ENCODE measurements around the gene POLA2.

POLA2 gene

GRCh38 chr11:65261591-65262380, at the start of gene POLA2:
Gene POLA2, plus strand, starts transcription at chr11:65261962. Its CDS starts 331 bp downstream, at chr11:65262293.
- peak within 1 kb of the TSS; percentile 99 for H3K9ac ChIP-seq (ENCODE audit: insufficient read length)
- H3K9me3 ChIP-seq (ENCODE audit: low read depth, low read length), result no peaks in the 10 kb centered on the region
- peaks cover 14% of the 10 kb centered on the region; the same call in 1 of the 2 replicates for H3K36me3 ChIP-seq (ENCODE audit: insufficient read depth, low read length)
- H3K27ac ChIP-seq, result peak within 1 kb of the TSS; percentile 88
- peak within 1 kb of the TSS; percentile 100 for H3K4me3 ChIP-seq
- peak; percentile 79 for DNase-seq (ENCODE audit: low read depth, low spot score)
- TF ChIP-seq EZH2 (IDR thresholded peaks at IDR 0.05) (no peak), POLR2AphosphoS5 (IDR thresholded peaks at IDR 0.05; ENCODE audit: borderline replicate concordance, low read depth, low read length) (peak; percentile 97)

GRCh38 chr11:65212226-65212801, 49.4 kb upstream of the POLA2 start:
- no peaks in the 10 kb centered on the region; the same call in 1 of the 2 replicates for H3K36me3 ChIP-seq (ENCODE audit: insufficient read depth, low read length)
- no peaks in the 10 kb centered on the region for H3K9me3 ChIP-seq (ENCODE audit: low read depth, low read length)
- DNase-seq (ENCODE audit: low read depth, low spot score), result no peak
- no peak overlapping the region for H3K4me3 ChIP-seq
- TF ChIP-seq EZH2 (IDR thresholded peaks at IDR 0.05) (no peak), FOXP2 (optimal IDR thresholded peaks at IDR 0.05; ENCODE audit: control extremely low read depth, extremely low read length, insufficient read depth) (no peak), POLR2AphosphoS5 (IDR thresholded peaks at IDR 0.05; ENCODE audit: borderline replicate concordance, low read depth, low read length) (no peak)
- no peak overlapping the region for H3K9ac ChIP-seq (ENCODE audit: insufficient read length)
- H3K27ac ChIP-seq, result no peak overlapping the region

- Histone ChIP-seq H3K9ac (ENCODE audit: insufficient read length) (no peak overlapping the region), H3K27ac (no peak overlapping the region), H3K9me3 (ENCODE audit: low read depth, low read length) (no peaks in the 10 kb centered on the region), H3K4me3 (no peak overlapping the region), H3K36me3 (ENCODE audit: insufficient read depth, low read length) (no peaks in the 10 kb centered on the region; the same call in 1 of the 2 replicates)
- DNase-seq (ENCODE audit: low read depth, low spot score), result no peak
- TF ChIP-seq EZH2 (IDR thresholded peaks at IDR 0.05) (no peak), FOXP2 (optimal IDR thresholded peaks at IDR 0.05; ENCODE audit: control extremely low read depth, extremely low read length, insufficient read depth) (no peak), POLR2AphosphoS5 (IDR thresholded peaks at IDR 0.05; ENCODE audit: borderline replicate concordance, low read depth, low read length) (no peak)
Measured at GRCh38 chr11:65213322-65214211, 48.2 kb upstream of the POLA2 start.

- DNase-seq (ENCODE audit: low read depth, low spot score), result no peak
Measured at GRCh38 chr11:65214212-65214845, 47.4 kb upstream of the POLA2 start.

GRCh38 chr11:65215441-65216076, 46.2 kb upstream of the POLA2 start:
- TF ChIP-seq POLR2AphosphoS5 (IDR thresholded peaks at IDR 0.05; ENCODE audit: borderline replicate concordance, low read depth, low read length) (no peak), FOXP2 (optimal IDR thresholded peaks at IDR 0.05; ENCODE audit: control extremely low read depth, extremely low read length, insufficient read depth) (no peak), EZH2 (IDR thresholded peaks at IDR 0.05) (no peak)
- H3K27ac ChIP-seq, result no peak overlapping the region
- DNase-seq (ENCODE audit: low read depth, low spot score), result no peak

More at GRCh38 chr11:65214212-65214845, 47.4 kb upstream of the POLA2 start:
- H3K27ac ChIP-seq, result no peak overlapping the region
- H3K9me3 ChIP-seq (ENCODE audit: low read depth, low read length), result no peaks in the 10 kb centered on the region
- no peak overlapping the region for H3K9ac ChIP-seq (ENCODE audit: insufficient read length)
- TF ChIP-seq POLR2AphosphoS5 (IDR thresholded peaks at IDR 0.05; ENCODE audit: borderline replicate concordance, low read depth, low read length) (no peak), FOXP2 (optimal IDR thresholded peaks at IDR 0.05; ENCODE audit: control extremely low read depth, extremely low read length, insufficient read depth) (no peak), EZH2 (IDR thresholded peaks at IDR 0.05) (no peak)
- H3K36me3 ChIP-seq (ENCODE audit: insufficient read depth, low read length), result no peaks in the 10 kb centered on the region; the same call in 1 of the 2 replicates
- no peak overlapping the region for H3K4me3 ChIP-seq

GRCh38 chr11:65216830-65217229, 44.9 kb upstream of the POLA2 start:
- Histone ChIP-seq H3K9ac (ENCODE audit: insufficient read length) (no peak overlapping the region), H3K36me3 (ENCODE audit: insufficient read depth, low read length) (no peaks in the 10 kb centered on the region), H3K27ac (no peak overlapping the region), H3K9me3 (ENCODE audit: low read depth, low read length) (no peaks in the 10 kb centered on the region), H3K4me3 (no peak overlapping the region)
- no peak for DNase-seq (ENCODE audit: low read depth, low spot score)
- TF ChIP-seq EZH2 (IDR thresholded peaks at IDR 0.05) (no peak), FOXP2 (optimal IDR thresholded peaks at IDR 0.05; ENCODE audit: control extremely low read depth, extremely low read length, insufficient read depth) (no peak), POLR2AphosphoS5 (IDR thresholded peaks at IDR 0.05; ENCODE audit: borderline replicate concordance, low read depth, low read length) (no peak)

More at GRCh38 chr11:65215441-65216076, 46.2 kb upstream of the POLA2 start:
- H3K36me3 ChIP-seq (ENCODE audit: insufficient read depth, low read length), result no peaks in the 10 kb centered on the region; the same call in 1 of the 2 replicates
- H3K4me3 ChIP-seq, result no peak overlapping the region
- H3K9me3 ChIP-seq (ENCODE audit: low read depth, low read length), result no peaks in the 10 kb centered on the region
- H3K9ac ChIP-seq (ENCODE audit: insufficient read length), result no peak overlapping the region

All from SK-N-MC (cell line).